ENCODE results near the gene SNUPN. TPM values are rescaled to one million over a fixed set of nuclear protein-coding genes. Genes with fewer than 3 reads are reported as not detected.

Gene SNUPN
- total RNA-seq, 1 experiment from 2014 or later = 27.9 TPM

- TF ChIP-seq KAT7 (CRISPR knock-in tag; IDR thresholded peaks at IDR 0.05; ENCODE audit: borderline replicate concordance) = no peak
- TF ChIP-seq FOXP1 (CRISPR knock-in tag; IDR thresholded peaks at IDR 0.05; ENCODE audit: borderline replicate concordance) = peak; percentile 72
These were observed 22.0 kb upstream of the SNUPN start, which contains the start of gene SNX33 (continued) for GRCh38 chr15:75647370-75648155.

- no peaks in the 10 kb centered on the region for H3K9me3 Mint-ChIP-seq
These were observed 21.4 kb upstream of the SNUPN start for GRCh38 chr15:75646944-75647364.

More at GRCh38 chr15:75646944-75647364, 21.4 kb upstream of the SNUPN start:
- TF ChIP-seq FOXP1 (CRISPR knock-in tag; IDR thresholded peaks at IDR 0.05; ENCODE audit: borderline replicate concordance) (no peak), ARID4B (CRISPR knock-in tag; IDR thresholded peaks at IDR 0.05; ENCODE audit: borderline replicate concordance) (no peak), ZNF232 (CRISPR knock-in tag; IDR thresholded peaks at IDR 0.05) (no peak), AR (CRISPR knock-in tag; IDR thresholded peaks at IDR 0.05) (no peak), E2F1 (CRISPR knock-in tag; IDR thresholded peaks at IDR 0.05) (no peak), IRF1 (CRISPR knock-in tag; IDR thresholded peaks at IDR 0.05) (no peak), AFF4 (CRISPR knock-in tag; IDR thresholded peaks at IDR 0.05; ENCODE audit: borderline replicate concordance) (no peak), JAZF1 (CRISPR knock-in tag; IDR thresholded peaks at IDR 0.05) (no peak), CDX4 (CRISPR knock-in tag; IDR thresholded peaks at IDR 0.05; ENCODE audit: borderline replicate concordance) (no peak), RORB (CRISPR knock-in tag; IDR thresholded peaks at IDR 0.05) (no peak), NR3C1 (CRISPR knock-in tag; conservative IDR thresholded peaks at IDR 0.05; ENCODE audit: low read depth) (no peak), SP1 (CRISPR knock-in tag; conservative IDR thresholded peaks at IDR 0.05) (no peak), TCF7 (CRISPR knock-in tag; IDR thresholded peaks at IDR 0.05; ENCODE audit: low read depth) (no peak), ATF1 (CRISPR knock-in tag; IDR thresholded peaks at IDR 0.05) (no peak)
- peak; percentile 4 for ATAC-seq
- Mint-ChIP-seq H3K36me3 (peaks cover 15% of the 10 kb centered on the region), H3K4me3 (peak overlapping the region; percentile 91), H3K4me1 (peaks cover 45% of the 10 kb centered on the region), H3K27me3 (ENCODE audit: low read depth) (peaks cover 23% of the 10 kb centered on the region), H3K27ac (peak overlapping the region; percentile 15; the same call in 1 of the 2 replicates)
- DNase-seq (ENCODE audit: low spot score) = peak; percentile 21
- POLR2A ChIA-PET = interaction anchor here (0.8 to 2.6 kb wide), 9 partner anchors 9 to 194 kb away, joined by 3 to 34 read pairs (median 6); partner anchors contain the start of genes IMP3, PTPN9, SIN3A and SNUPN
- CTCF ChIA-PET = interaction anchor here (0.6 to 2.6 kb wide), 23 partner anchors 9 to 445 kb away, joined by 3 to 18 read pairs (median 7); partner anchors contain the start of genes C15orf39, MAN2C1, PTPN9 and SIN3A

All from WTC11 (cell line).